Vein endothelial cell (primary cell): ENCODE results near the gene PTGR1. TPM values are rescaled to one million over a fixed set of nuclear protein-coding genes. Genes with fewer than 3 reads are reported as not detected.

Experiments used
- total RNA-seq: library from RNA; depleted of rRNA; stranded (reverse); fragments of >200 nt; gene quantifications from 2 replicates; pipeline ENCODE4 v1.2.3, GENCODE V29; 2012

PTGR1 gene
- total RNA-seq: 30.1 and 44.9 TPM in 2 replicates

GRCh38 chr9:111599092-111599954 lies at the start of gene PTGR1:
Gene PTGR1, minus strand, starts transcription at chr9:111599647. Its CDS starts 2,225 bp downstream, at chr9:111597422.

GRCh38 chr9:111631214-111631971 lies 31.9 kb upstream of the PTGR1 start, which contains the start of gene DNAJC25:
Gene DNAJC25, plus strand, starts transcription at chr9:111631334. Its CDS starts 74 bp downstream, at chr9:111631408.

DNA sequence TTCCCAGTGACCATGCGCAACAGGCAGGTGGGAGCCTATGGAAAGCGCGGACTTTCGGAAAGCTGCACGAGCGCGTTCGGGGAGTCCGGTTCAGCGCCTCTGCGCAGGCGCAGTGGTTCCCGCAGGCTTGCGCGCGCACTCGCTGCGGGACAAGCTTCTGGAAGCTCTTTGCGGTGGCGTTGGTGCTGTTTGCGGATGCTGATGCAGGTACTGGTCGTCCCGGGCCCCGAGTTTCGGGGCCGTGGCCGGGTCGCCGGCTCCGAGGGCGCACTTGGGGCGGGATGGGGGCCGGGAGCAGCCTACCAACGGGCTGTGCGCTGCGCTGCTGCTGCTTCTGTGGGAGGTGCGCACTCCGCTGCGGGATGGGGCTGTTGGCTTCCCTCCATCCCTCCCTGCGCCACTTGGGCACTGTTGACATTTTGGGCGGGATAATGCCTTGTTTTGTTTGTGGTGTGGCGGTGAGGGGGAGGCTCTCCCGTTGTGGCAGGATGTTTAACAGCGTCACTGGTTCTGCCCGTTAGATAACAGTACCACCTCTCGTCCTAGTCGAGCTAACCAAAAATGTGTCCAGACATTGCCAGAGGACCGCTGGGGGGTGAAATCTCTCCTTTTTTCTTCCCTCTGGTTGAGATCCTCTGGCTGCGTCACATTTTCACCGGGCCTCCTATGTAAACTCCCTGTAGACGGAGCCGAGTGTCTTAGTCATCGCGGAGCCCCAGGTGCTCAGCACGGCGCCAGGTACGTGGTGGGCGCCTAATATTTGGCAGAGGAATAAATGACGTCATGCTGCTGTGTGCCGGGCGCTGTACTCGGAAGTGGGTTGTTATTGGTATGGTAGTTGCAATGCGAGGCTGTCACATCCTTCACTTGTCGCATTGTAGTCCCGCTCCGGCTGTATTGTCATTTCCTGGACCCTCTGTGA lies 74.1 kb downstream of the PTGR1 start, which contains the start of gene ZNF483:
ZNF483 (plus strand) TSS at position 124 of the 922 bp plus-strand sequence. CDS start 2,217 bp downstream, outside the sequence.

Other genes with a start within 250 kb of the PTGR1 start
- gene ECPAS, start 115.3 kb downstream of the PTGR1 start, total RNA-seq: 97.7 and 98.3 TPM in 2 replicates
- 2.8 and 2.9 TPM in 2 replicates for gene ZNF483, start 74.5 kb downstream of the PTGR1 start, total RNA-seq
- 2.9 and 4.7 TPM in 2 replicates for gene DNAJC25, start 31.7 kb upstream of the PTGR1 start, total RNA-seq
- 54.5 and 69.5 TPM in 2 replicates for gene GNG10, start 62.0 kb upstream of the PTGR1 start, total RNA-seq
- gene SHOC1, start 195.3 kb upstream of the PTGR1 start, total RNA-seq: not detected in 2 replicates